ENCODE results near the gene GOLT1A.

Gene GOLT1A

GRCh38 chr1:204261746-204262505, 48.1 kb upstream of the GOLT1A start:
- Histone ChIP-seq H3K4me3 (ENCODE audit: low read length, poor library complexity, severe bottlenecking) (no peak overlapping the region), H2AFZ (ENCODE audit: low read length) (no peak overlapping the region), H3K4me1 (ENCODE audit: insufficient read depth, low read length, poor library complexity, severe bottlenecking) (peaks cover 4% of the 10 kb centered on the region), H3K9me3 (ENCODE audit: insufficient read depth, low read depth, low read length) (no peaks in the 10 kb centered on the region), H3K9me2 (replicated peaks; ENCODE audit: low read depth, low read length) (no peaks in the 10 kb centered on the region), H3K36me3 (ENCODE audit: insufficient read depth, low read length) (no peaks in the 10 kb centered on the region), H3K4me2 (ENCODE audit: low read depth, low read length, poor library complexity, severe bottlenecking) (no peak overlapping the region), H3K79me2 (ENCODE audit: insufficient read depth, low read length) (no peaks in the 10 kb centered on the region), H3F3A (ENCODE audit: low read depth) (no peaks in the 10 kb centered on the region), H3K9ac (ENCODE audit: low read depth, low read length, poor library complexity, severe bottlenecking) (no peak overlapping the region), H3K27me3 (ENCODE audit: insufficient read depth, low read length, poor library complexity, severe bottlenecking) (no peaks in the 10 kb centered on the region), H4K20me1 (ENCODE audit: insufficient read depth, low read length, poor library complexity, severe bottlenecking) (no peaks in the 10 kb centered on the region)
- TF ChIP-seq EZH2phosphoT487 (IDR thresholded peaks at IDR 0.05; ENCODE audit: borderline replicate concordance): no peak
- no peak for TF ChIP-seq CTCF (conservative IDR thresholded peaks at IDR 0.05; ENCODE audit: low read length)

- Histone ChIP-seq H3K9me2 (replicated peaks; ENCODE audit: low read depth, low read length) (no peaks in the 10 kb centered on the region), H3K9me3 (ENCODE audit: insufficient read depth, low read depth, low read length) (no peaks in the 10 kb centered on the region), H3K36me3 (ENCODE audit: insufficient read depth, low read length) (no peaks in the 10 kb centered on the region), H3K4me2 (ENCODE audit: low read depth, low read length, poor library complexity, severe bottlenecking) (no peak overlapping the region), H3K4me3 (ENCODE audit: low read length, poor library complexity, severe bottlenecking) (no peak overlapping the region), H3K9ac (ENCODE audit: low read depth, low read length, poor library complexity, severe bottlenecking) (no peak overlapping the region), H4K20me1 (ENCODE audit: insufficient read depth, low read length, poor library complexity, severe bottlenecking) (no peaks in the 10 kb centered on the region), H3K4me1 (ENCODE audit: insufficient read depth, low read length, poor library complexity, severe bottlenecking) (peaks cover 4% of the 10 kb centered on the region), H3K27me3 (ENCODE audit: insufficient read depth, low read length, poor library complexity, severe bottlenecking) (no peaks in the 10 kb centered on the region), H3K79me2 (ENCODE audit: insufficient read depth, low read length) (no peaks in the 10 kb centered on the region), H3F3A (ENCODE audit: low read depth) (no peaks in the 10 kb centered on the region), H2AFZ (ENCODE audit: low read length) (no peak overlapping the region)
- no peak for TF ChIP-seq EZH2phosphoT487 (IDR thresholded peaks at IDR 0.05; ENCODE audit: borderline replicate concordance)
- TF ChIP-seq CTCF (conservative IDR thresholded peaks at IDR 0.05; ENCODE audit: low read length): no peak
Observed at GRCh38 chr1:204261266-204261665, 47.5 kb upstream of the GOLT1A start.

GRCh38 chr1:204260601-204261197, 46.9 kb upstream of the GOLT1A start:
- no peak overlapping the region for H3K4me2 ChIP-seq (ENCODE audit: low read depth, low read length, poor library complexity, severe bottlenecking)
- H4K20me1 ChIP-seq (ENCODE audit: insufficient read depth, low read length, poor library complexity, severe bottlenecking): no peaks in the 10 kb centered on the region
- no peak overlapping the region for H3K4me3 ChIP-seq (ENCODE audit: low read length, poor library complexity, severe bottlenecking)
- no peaks in the 10 kb centered on the region for H3K27me3 ChIP-seq (ENCODE audit: insufficient read depth, low read length, poor library complexity, severe bottlenecking)
- H3K9me2 ChIP-seq (replicated peaks; ENCODE audit: low read depth, low read length): no peaks in the 10 kb centered on the region
- TF ChIP-seq EZH2phosphoT487 (IDR thresholded peaks at IDR 0.05; ENCODE audit: borderline replicate concordance): no peak
- no peak for TF ChIP-seq CTCF (conservative IDR thresholded peaks at IDR 0.05; ENCODE audit: low read length)
- no peak overlapping the region for H2AFZ ChIP-seq (ENCODE audit: low read length)
- no peak overlapping the region for H3K9ac ChIP-seq (ENCODE audit: low read depth, low read length, poor library complexity, severe bottlenecking)
- peaks cover 4% of the 10 kb centered on the region for H3K4me1 ChIP-seq (ENCODE audit: insufficient read depth, low read length, poor library complexity, severe bottlenecking)
- no peaks in the 10 kb centered on the region for H3K36me3 ChIP-seq (ENCODE audit: insufficient read depth, low read length)
- no peaks in the 10 kb centered on the region for H3F3A ChIP-seq (ENCODE audit: low read depth)
- no peaks in the 10 kb centered on the region for H3K9me3 ChIP-seq (ENCODE audit: insufficient read depth, low read depth, low read length)
- no peaks in the 10 kb centered on the region for H3K79me2 ChIP-seq (ENCODE audit: insufficient read depth, low read length)
